ENCODE results near the gene GIPC2. TPM values are rescaled to one million over a fixed set of nuclear protein-coding genes. Genes with fewer than 3 reads are reported as not detected.

Gene GIPC2
- total RNA-seq, 2 donors from 2014 or later, result 0.79 to 2.1 TPM

GRCh38 chr1:78044796-78045562 lies 787 bp upstream of the GIPC2 start:
- Mint-ChIP-seq H3K9me3 (no peaks in the 10 kb centered on the region), H3K27me3 (ENCODE audit: insufficient read depth) (peaks cover 51% of the 10 kb centered on the region), H3K36me3 (ENCODE audit: low read depth) (no peaks in the 10 kb centered on the region), H3K4me3 (peak overlapping the region; percentile 76), H3K4me1 (peaks cover 18% of the 10 kb centered on the region), H3K27ac (no peak overlapping the region)
- no peak for TF ChIP-seq CTCF (conservative IDR thresholded peaks at IDR 0.05)
- Histone ChIP-seq H3K4me1 (ENCODE audit: control insufficient read depth, insufficient read depth, low read length) (no peaks in the 10 kb centered on the region), H3K9ac (ENCODE audit: extremely low read depth, low read length, poor library complexity, severe bottlenecking) (no peak overlapping the region), H3K9me3 (ENCODE audit: control insufficient read depth, low read length) (no peaks in the 10 kb centered on the region), H3K27ac (ENCODE audit: low read depth, low read length) (no peak overlapping the region), H3K27me3 (ENCODE audit: control insufficient read depth, insufficient read depth, low read length, poor library complexity, severe bottlenecking) (peaks cover 61% of the 10 kb centered on the region), H3K36me3 (ENCODE audit: control insufficient read depth, insufficient read depth, low read length) (no peaks in the 10 kb centered on the region), H3K4me3 (ENCODE audit: low read length) (peak overlapping the region; percentile 79)
- WGBS, 2 experiments (ENCODE audit: insufficient coverage in 1 of 2, insufficient read length in 1 of 2), result 80 to 82% methylated on average over 13 to 14 of the region's 14 CpGs
- no peak for DNase-seq

- H3K4me3 ChIP-seq (ENCODE audit: low read length), result peak overlapping the region; percentile 79
- no peak overlapping the region for H3K27ac ChIP-seq (ENCODE audit: low read depth, low read length)
- no peaks in the 10 kb centered on the region for H3K36me3 ChIP-seq (ENCODE audit: control insufficient read depth, insufficient read depth, low read length)
- DNase-seq, result no peak
- Mint-ChIP-seq H3K9me3 (no peaks in the 10 kb centered on the region), H3K4me3 (peak overlapping the region; percentile 76), H3K4me1 (peaks cover 18% of the 10 kb centered on the region), H3K36me3 (ENCODE audit: low read depth) (no peaks in the 10 kb centered on the region), H3K27ac (no peak overlapping the region), H3K27me3 (ENCODE audit: insufficient read depth) (peaks cover 48% of the 10 kb centered on the region)
- H3K9ac ChIP-seq (ENCODE audit: extremely low read depth, low read length, poor library complexity, severe bottlenecking), result no peak overlapping the region
- H3K4me1 ChIP-seq (ENCODE audit: control insufficient read depth, insufficient read depth, low read length), result no peaks in the 10 kb centered on the region
- WGBS, 2 experiments (ENCODE audit: insufficient coverage in 1 of 2, insufficient read length in 1 of 2), result 47 to 56% methylated on average over 14 to 19 of the region's 19 CpGs
- TF ChIP-seq CTCF (conservative IDR thresholded peaks at IDR 0.05), result no peak
- no peaks in the 10 kb centered on the region for H3K9me3 ChIP-seq (ENCODE audit: control insufficient read depth, low read length)
- peaks cover 61% of the 10 kb centered on the region for H3K27me3 ChIP-seq (ENCODE audit: control insufficient read depth, insufficient read depth, low read length, poor library complexity, severe bottlenecking)
Measured at GRCh38 chr1:78045563-78045925, 222 bp upstream of the GIPC2 start.

- H3K4me1 ChIP-seq (ENCODE audit: control insufficient read depth, insufficient read depth, low read length), result no peaks in the 10 kb centered on the region
- peaks cover 18% of the 10 kb centered on the region for H3K4me1 Mint-ChIP-seq
- no peak overlapping the region for H3K27ac ChIP-seq (ENCODE audit: low read depth, low read length)
- H3K4me3 Mint-ChIP-seq, result peak overlapping the region; percentile 76
- no peak overlapping the region for H3K27ac Mint-ChIP-seq
- H3K27me3 Mint-ChIP-seq (ENCODE audit: insufficient read depth), result peaks cover 48% of the 10 kb centered on the region
- no peak overlapping the region for H3K4me3 ChIP-seq (ENCODE audit: low read length)
- WGBS, 2 experiments (ENCODE audit: insufficient coverage in 1 of 2, insufficient read length in 1 of 2), result 84 to 90% methylated on average over 2 to 4 of the region's 5 CpGs
- no peak for DNase-seq
- no peaks in the 10 kb centered on the region for H3K36me3 Mint-ChIP-seq (ENCODE audit: low read depth)
- no peaks in the 10 kb centered on the region for H3K9me3 ChIP-seq (ENCODE audit: control insufficient read depth, low read length)
- TF ChIP-seq CTCF (conservative IDR thresholded peaks at IDR 0.05), result no peak
- H3K27me3 ChIP-seq (ENCODE audit: control insufficient read depth, insufficient read depth, low read length, poor library complexity, severe bottlenecking), result peaks cover 61% of the 10 kb centered on the region
- no peaks in the 10 kb centered on the region for H3K9me3 Mint-ChIP-seq
- H3K36me3 ChIP-seq (ENCODE audit: control insufficient read depth, insufficient read depth, low read length), result no peaks in the 10 kb centered on the region
- H3K9ac ChIP-seq (ENCODE audit: extremely low read depth, low read length, poor library complexity, severe bottlenecking), result no peak overlapping the region
Measured at GRCh38 chr1:78047106-78047505, 1.3 kb downstream of the GIPC2 start.

Data from endodermal cell (in vitro differentiated cells).